GM15510 (cell line): ENCODE measurements around the gene TF.

Source experiments
- POLR2A ChIP-seq: IDR thresholded peaks from 3 replicates; pipeline ENCODE4 v1.6.1; 2011; ENCODE audit warnings: borderline replicate concordance; ENCODE audit not compliant: insufficient read length; ENCODE audit errors: extremely low read depth

The TF gene

GRCh38 chr3:133841196-133841595 is 95.0 kb downstream of the TF start:
- TF ChIP-seq POLR2A, result no peak

- no peak for TF ChIP-seq POLR2A
These were observed 96.0 kb downstream of the TF start for GRCh38 chr3:133842158-133842557.

GRCh38 chr3:133843634-133844033 is 97.4 kb downstream of the TF start:
- TF ChIP-seq POLR2A, result no peak

GRCh38 chr3:133845127-133845526 is 98.9 kb downstream of the TF start:
- TF ChIP-seq POLR2A, result no peak
